GM12891 (cell line): ENCODE data around the gene CAMSAP2.

Experiments used
- DNase-seq: peaks from one replicate; pipeline ENCODE4 v3.0.0; 2011; ENCODE audit warnings: low spot score; ENCODE audit not compliant: insufficient read length
- FAIRE-seq: peaks from 2 replicates; lab custom pipeline; 2011; peaks lifted over from hg19 to GRCh38; lab: Jason Lieb, UNC
- PAX5 ChIP-seq: IDR thresholded peaks from 2 replicates; pipeline ENCODE4 v1.6.1; 2011; ENCODE audit warnings: low read length, moderate library complexity, mild to moderate bottlenecking; ENCODE audit not compliant: insufficient read depth, severe bottlenecking
- POLR2A ChIP-seq: IDR thresholded peaks from 2 replicates; pipeline ENCODE4 v1.6.1; 2011; ENCODE audit warnings: low read depth, low read length, control low read depth
- POLR2AphosphoS5 ChIP-seq: IDR thresholded peaks from 2 replicates; pipeline ENCODE4 v1.6.1; 2011; ENCODE audit warnings: low read depth, low read length, control low read depth
- POU2F2 ChIP-seq: IDR thresholded peaks from 2 replicates; pipeline ENCODE4 v1.6.1; 2011; ENCODE audit warnings: low read depth, mild to moderate bottlenecking, control low read depth, low read length, moderate library complexity
- SPI1 ChIP-seq: IDR thresholded peaks from 2 replicates; pipeline ENCODE4 v1.6.1; 2011; ENCODE audit warnings: low read depth, low read length, control low read depth
- TAF1 ChIP-seq: IDR thresholded peaks from 2 replicates; pipeline ENCODE4 v1.6.1; 2011; ENCODE audit warnings: low read depth, low read length, control low read depth

The CAMSAP2 gene

DNA sequence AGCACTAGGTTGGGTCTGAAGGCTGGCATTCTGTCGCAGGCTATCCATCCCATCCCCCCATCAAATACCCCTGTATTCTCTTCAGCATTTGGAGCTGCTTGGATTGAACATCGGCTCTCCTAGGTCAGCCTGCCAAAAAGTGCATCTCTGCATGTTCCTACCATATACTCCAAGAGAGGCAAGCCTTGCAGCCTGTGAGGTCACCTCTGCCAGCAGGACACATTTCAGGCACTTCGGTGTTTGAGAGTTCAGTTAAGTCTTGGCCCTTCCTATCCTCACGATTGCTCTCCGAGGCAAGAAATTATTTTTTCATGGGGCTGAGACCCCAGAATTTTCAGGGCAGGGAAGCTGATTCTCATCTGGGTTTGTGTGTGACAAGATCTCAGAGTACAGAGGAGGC, 136.7 kb downstream of the CAMSAP2 start:
- FAIRE-seq: no peak

DNA sequence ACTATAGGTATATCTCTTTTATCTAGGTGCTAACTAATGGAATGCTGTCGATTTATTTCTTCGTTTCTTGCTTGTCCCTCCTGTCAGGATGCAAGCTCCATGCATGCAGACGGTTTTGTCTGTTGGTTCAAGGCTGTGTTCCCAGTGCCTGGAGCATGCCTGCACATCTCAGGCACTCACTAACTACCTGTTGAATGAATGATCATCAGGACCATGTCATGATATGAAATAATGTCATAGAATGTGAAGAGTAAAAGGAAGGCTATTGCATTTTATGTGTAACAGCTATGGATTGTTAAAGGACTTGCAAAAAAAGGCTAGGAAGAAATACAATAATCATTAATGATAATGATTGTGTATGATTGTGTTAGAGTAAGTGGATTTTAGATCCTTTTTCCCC, 138.3 kb downstream of the CAMSAP2 start:
- TF ChIP-seq POLR2AphosphoS5 (no peak), POU2F2 (no peak), TAF1 (no peak), PAX5 (no peak), SPI1 (no peak), POLR2A (no peak)
- FAIRE-seq: peak; percentile 63
- DNase-seq: no peak

More for the DNA sequence above, 136.7 kb downstream of the CAMSAP2 start:
- no peak for DNase-seq
- TF ChIP-seq SPI1 (no peak), POLR2AphosphoS5 (no peak), TAF1 (no peak), PAX5 (no peak), POLR2A (no peak), POU2F2 (no peak)

DNA sequence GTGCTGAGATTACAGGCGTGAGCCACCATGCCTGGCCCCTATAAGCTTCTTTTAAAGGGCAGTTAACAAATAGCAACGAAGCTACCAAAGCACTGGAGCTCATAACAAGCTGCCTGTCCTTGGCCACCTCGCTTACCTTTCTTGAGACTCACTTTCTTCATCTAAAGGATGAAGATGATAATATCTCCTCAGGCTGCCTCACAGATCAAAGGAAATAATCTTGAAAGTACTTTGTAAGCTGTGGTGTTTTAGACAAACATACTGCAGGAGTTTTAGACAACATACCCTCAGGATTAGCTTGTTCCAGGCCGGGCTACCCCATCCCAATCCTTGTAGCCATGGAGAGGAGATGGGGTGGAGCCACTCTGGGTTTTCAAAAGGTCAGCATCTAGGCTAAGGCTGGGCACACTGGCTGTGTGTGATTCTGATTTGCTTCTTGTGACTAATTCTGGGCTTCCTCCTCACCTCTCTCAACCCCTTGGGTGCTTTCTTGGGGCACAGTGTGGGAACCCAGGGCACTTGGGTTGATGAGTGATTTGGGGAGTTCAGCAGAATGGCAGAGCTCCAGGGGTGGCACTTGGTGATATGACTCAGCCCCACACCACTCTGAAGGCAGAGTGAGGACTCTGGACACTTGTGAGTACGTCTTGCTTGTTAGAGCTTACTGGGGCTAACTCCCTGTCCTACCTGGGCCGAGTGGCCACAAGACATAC, 139.3 kb downstream of the CAMSAP2 start:
- peak; percentile 86 for FAIRE-seq
- DNase-seq: no peak
- TF ChIP-seq SPI1: no peak
- TF ChIP-seq POLR2AphosphoS5: no peak
- TF ChIP-seq PAX5: peak; percentile 32

DNA sequence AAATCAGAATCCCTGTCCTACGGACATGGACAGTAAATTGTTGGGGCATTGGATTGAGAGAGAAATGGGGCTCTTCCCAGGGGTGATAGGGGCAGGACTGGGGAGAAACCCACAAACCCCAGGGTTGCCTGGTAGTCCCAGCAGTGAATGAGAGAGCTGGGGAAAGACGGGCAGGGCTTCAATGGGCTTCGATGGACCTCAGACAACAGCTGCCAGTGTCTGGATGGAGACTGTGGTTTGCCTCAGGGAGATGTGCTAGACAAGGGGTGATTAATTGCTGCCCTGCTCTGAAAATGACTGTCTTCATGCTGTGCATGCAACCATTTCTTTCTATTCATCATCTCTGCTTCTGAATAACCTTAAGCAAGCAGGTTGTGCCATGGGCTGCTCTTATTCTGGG, 141.5 kb downstream of the CAMSAP2 start:
- peak; percentile 87 for FAIRE-seq
- no peak for DNase-seq
- TF ChIP-seq SPI1: no peak
- TF ChIP-seq PAX5: peak; percentile 17
- no peak for TF ChIP-seq TAF1
- TF ChIP-seq POU2F2: peak; percentile 49; the same call in 1 of the 2 replicates
- no peak for TF ChIP-seq POLR2A

DNA sequence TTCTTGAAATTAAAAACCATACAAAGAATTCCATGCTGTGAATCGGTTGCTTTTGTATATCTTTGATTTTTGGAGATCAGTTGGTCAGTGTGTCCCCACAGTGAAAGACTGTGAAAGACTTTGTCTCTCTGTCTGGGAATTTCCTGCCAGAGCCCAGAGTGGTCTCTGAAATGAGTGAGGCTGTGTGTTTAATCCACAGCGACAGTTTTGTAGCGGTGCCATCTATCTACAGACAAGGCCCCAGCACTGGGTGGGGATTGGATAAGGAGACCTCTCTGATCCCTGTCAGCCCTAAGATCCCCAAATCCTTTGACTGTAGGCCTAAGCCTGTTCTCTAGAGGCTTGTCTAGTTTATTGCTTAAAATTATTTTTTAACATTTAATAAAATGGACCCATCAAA, 144.4 kb downstream of the CAMSAP2 start:
- DNase-seq (no peak), FAIRE-seq (no peak)

DNA sequence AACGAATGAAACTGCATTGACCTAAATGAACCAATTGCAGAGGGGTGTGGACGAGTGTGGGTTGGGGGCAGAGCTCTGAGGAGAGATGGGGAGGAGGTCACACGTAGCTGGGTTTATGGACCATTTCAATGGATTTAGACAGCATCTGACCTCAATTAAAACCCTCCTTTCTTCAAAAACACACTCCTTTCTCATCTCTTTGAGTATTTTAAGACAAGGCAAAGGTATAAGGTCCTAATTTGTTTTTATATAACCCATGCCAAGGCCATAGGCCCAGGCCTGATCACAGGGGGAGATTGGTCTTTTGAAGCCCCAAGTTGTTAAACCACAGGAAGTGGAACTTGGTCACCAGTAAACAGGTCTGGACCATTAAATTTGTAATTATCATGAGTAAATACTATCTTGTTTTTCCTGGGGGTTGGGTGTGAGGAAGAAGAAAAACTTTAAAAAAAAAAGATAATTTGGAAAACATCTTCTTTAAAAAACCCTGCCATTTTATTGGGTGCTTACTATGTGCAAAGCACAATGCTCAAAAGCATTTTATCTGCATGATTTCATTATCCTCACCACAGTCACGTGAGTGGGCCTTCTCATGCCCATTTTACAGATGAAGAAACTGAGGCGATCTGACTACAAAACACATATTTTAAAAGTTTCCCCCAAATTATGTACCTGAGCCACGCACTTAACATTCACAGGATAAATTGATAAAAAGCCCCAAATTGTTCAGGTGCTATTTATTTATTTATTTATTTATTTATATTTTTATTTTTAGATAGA, 147.1 kb downstream of the CAMSAP2 start:
- DNase-seq (no peak), FAIRE-seq (no peak)
- TF ChIP-seq TAF1 (no peak), SPI1 (no peak), POU2F2 (no peak), PAX5 (no peak), POLR2AphosphoS5 (no peak), POLR2A (no peak)

More for the DNA sequence above, 144.4 kb downstream of the CAMSAP2 start:
- TF ChIP-seq POLR2AphosphoS5: no peak
- TF ChIP-seq POLR2A: no peak
- TF ChIP-seq POU2F2: no peak
- TF ChIP-seq TAF1: no peak

DNA sequence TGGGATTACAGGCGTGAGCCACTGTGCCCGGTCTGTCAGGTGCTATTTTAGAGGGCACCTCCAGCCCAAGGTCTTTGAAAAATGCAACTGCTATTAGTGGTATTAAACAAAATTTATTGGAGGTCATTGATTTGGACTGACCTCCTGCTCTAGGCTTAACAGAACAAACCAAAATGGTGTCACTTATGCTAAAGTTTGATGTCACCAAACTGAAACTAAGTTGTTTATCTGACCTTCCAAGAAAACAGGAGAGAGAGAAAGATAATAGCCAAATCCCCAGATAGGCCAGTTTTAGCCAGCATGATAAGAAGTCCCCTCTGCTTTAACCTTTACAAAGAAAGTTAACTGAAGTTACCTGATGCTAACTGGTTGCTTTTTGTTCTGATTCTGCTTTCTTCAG, 147.9 kb downstream of the CAMSAP2 start:
- TF ChIP-seq POLR2AphosphoS5: no peak
- FAIRE-seq: no peak
- DNase-seq: no peak

DNA sequence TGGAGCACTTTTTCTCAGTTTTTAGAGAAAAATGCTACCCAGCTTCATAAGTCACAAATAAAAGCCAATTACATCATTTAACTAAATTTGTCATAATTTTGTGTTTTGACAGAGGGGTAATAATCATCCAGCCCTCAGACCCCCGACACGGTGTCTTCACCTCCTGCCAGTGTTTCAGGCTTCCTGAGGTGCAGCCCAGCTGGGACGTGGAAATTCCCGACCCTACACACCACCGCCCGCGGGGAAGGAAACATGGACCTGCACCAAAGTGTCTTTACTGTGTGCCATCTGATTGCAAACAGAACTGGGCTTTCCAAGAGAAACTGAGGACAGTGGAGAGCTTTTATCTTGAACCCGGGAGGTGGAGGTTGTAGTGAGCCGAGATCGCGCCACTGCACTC, 148.3 kb downstream of the CAMSAP2 start:
- DNase-seq (no peak), FAIRE-seq (no peak)
- TF ChIP-seq POLR2A (no peak), POU2F2 (no peak), TAF1 (no peak), SPI1 (no peak), PAX5 (no peak), POLR2AphosphoS5 (no peak)

DNA sequence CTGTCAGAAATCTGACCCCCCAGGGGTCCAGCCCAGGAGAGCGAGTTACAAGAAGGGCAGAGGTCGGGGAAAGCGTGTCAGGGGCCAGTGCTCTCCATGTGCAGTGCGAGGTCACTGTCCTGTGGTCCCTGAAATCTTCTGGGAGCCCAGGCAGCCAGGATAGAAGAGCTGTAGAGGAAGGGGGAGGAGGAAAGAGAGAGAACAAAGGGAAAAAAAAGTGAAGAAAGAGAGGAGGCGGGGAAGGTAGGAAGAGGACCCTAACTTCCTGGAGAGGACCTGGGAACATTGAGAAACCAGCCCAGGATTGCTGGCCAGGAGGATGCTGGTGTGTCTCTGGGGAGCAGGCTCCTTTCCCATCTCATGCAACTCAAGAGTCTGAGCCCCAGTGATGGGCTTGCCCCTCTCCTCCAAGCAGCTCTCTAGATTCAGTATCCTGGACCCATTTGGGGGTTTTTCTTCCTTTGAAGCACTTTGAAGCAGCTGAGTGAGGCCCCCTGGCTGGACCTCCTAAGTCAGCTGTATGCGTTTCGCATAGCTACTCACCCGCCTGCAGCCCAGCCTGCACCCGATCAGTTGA, 149.2 kb downstream of the CAMSAP2 start:
- peak; percentile 26 for FAIRE-seq
- DNase-seq: no peak
- TF ChIP-seq PAX5 (no peak), POLR2A (no peak), SPI1 (no peak), TAF1 (no peak), POLR2AphosphoS5 (no peak), POU2F2 (no peak)
